Measurements from ENCODE around the gene TMEM131. TPM values are rescaled to one million over a fixed set of nuclear protein-coding genes. Genes with fewer than 3 reads are reported as not detected.

Gene TMEM131
- total RNA-seq, 6 experiments from 2014 or later: 39.2 to 49.5 (median 45.1) TPM

DNA sequence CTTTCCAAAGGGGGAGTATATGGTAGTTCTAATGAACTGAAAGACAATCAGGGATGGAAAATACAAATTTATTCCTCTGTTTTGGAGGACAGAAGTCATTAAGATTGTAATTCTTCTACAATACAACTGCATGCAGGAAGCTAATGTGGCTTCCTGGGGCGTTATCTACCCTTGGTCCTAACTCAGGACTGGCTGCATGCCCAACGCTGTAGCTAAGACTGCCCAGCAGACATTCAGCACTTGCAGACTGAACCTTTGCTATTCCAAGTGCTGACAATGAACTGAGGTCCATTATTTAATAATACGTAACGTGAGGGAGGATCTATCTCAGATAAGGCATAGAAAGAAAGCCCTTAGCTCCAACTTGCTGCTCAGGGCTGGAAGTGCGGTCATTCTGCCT is 229.2 kb downstream of the TMEM131 start:
- H3K27me3 Mint-ChIP-seq (ENCODE audit: insufficient read depth): no peaks in the 10 kb centered on the region; the same call in 1 of the 2 replicates
- no peaks in the 10 kb centered on the region for H3K9me3 Mint-ChIP-seq
- peaks cover 26% of the 10 kb centered on the region for H3K36me3 Mint-ChIP-seq (ENCODE audit: low read depth)
- H3K4me3 Mint-ChIP-seq: no peak overlapping the region
- TF ChIP-seq, protein P1, sequence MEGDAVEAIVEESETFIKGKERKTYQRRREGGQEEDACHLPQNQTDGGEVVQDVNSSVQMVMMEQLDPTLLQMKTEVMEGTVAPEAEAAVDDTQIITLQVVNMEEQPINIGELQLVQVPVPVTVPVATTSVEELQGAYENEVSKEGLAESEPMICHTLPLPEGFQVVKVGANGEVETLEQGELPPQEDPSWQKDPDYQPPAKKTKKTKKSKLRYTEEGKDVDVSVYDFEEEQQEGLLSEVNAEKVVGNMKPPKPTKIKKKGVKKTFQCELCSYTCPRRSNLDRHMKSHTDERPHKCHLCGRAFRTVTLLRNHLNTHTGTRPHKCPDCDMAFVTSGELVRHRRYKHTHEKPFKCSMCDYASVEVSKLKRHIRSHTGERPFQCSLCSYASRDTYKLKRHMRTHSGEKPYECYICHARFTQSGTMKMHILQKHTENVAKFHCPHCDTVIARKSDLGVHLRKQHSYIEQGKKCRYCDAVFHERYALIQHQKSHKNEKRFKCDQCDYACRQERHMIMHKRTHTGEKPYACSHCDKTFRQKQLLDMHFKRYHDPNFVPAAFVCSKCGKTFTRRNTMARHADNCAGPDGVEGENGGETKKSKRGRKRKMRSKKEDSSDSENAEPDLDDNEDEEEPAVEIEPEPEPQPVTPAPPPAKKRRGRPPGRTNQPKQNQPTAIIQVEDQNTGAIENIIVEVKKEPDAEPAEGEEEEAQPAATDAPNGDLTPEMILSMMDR (IDR thresholded peaks at IDR 0.05): no peak
- DNase-seq: no peak
- no peak overlapping the region for H3K27ac Mint-ChIP-seq
- peaks cover 10% of the 10 kb centered on the region; the same call in 1 of the 2 replicates for H3K4me1 Mint-ChIP-seq (ENCODE audit: low read depth)

DNA sequence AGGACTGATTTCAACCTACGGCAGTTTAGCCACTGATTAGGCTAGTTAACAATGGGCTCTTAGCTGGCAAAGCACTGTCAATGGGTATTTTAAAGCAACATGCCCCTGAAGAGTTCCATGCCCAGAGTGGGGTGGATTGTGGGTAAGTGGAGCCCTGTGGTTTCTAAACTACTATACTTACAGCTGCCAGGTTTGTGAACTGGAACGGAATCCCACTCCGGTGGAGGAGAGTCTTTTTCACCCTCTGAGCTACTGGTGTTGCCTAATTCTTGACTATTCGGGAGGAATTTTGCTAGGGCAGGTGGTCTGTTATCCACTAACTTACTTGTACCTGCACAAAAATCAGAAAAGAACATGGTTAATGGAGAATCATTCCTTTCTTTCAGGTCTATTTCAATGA is 229.8 kb downstream of the TMEM131 start:
- peaks cover 10% of the 10 kb centered on the region; the same call in 1 of the 2 replicates for H3K4me1 Mint-ChIP-seq (ENCODE audit: low read depth)
- no peak overlapping the region for H3K4me3 Mint-ChIP-seq
- DNase-seq: no peak
- H3K36me3 Mint-ChIP-seq (ENCODE audit: low read depth): peaks cover 29% of the 10 kb centered on the region
- no peaks in the 10 kb centered on the region for H3K9me3 Mint-ChIP-seq
- TF ChIP-seq, protein P1 (IDR thresholded peaks at IDR 0.05): no peak
- no peak overlapping the region for H3K27ac Mint-ChIP-seq
- no peaks in the 10 kb centered on the region; the same call in 1 of the 2 replicates for H3K27me3 Mint-ChIP-seq (ENCODE audit: insufficient read depth)

DNA sequence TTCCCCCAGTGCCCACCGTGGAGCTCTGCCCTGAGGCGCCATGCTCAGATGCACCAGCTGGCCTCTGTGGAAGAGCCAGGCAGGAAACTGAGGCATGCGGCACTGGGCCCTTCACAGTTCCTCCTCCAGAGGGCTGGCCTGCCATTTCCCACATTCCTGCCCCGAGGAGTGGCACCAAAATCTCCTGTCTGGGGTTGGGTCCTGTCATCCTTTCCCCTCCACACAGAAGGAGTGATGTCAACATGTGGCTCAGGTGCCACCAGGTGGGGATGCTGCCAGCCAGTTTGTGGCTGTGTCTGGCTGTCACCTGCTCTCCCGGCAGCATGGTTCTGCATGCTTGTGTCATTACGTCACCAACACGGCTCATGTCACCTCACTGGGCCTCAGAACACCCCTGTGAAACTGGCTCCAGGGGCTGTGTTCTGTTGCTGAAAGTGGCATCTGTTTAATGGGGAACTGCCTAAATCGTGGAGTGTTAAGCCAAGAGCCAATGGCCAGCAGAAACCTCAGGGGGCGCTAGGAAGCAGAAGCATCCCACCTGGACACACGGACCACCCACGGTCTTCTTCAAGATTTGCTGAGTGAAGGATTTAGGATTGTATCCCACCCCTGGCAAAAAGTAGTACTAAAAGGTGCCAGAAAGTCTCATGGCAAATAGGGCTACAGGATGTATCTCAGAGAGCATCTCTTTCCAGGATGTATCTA is 231.0 kb downstream of the TMEM131 start:
- no peak overlapping the region for H3K4me3 Mint-ChIP-seq
- H3K9me3 Mint-ChIP-seq: no peaks in the 10 kb centered on the region
- peaks cover 10% of the 10 kb centered on the region; the same call in 1 of the 2 replicates for H3K4me1 Mint-ChIP-seq (ENCODE audit: low read depth)
- TF ChIP-seq, protein P1 (IDR thresholded peaks at IDR 0.05): no peak
- DNase-seq: no peak
- no peak overlapping the region for H3K27ac Mint-ChIP-seq
- H3K27me3 Mint-ChIP-seq (ENCODE audit: insufficient read depth): no peaks in the 10 kb centered on the region; the same call in 1 of the 2 replicates
- H3K36me3 Mint-ChIP-seq (ENCODE audit: low read depth): peaks cover 40% of the 10 kb centered on the region

DNA sequence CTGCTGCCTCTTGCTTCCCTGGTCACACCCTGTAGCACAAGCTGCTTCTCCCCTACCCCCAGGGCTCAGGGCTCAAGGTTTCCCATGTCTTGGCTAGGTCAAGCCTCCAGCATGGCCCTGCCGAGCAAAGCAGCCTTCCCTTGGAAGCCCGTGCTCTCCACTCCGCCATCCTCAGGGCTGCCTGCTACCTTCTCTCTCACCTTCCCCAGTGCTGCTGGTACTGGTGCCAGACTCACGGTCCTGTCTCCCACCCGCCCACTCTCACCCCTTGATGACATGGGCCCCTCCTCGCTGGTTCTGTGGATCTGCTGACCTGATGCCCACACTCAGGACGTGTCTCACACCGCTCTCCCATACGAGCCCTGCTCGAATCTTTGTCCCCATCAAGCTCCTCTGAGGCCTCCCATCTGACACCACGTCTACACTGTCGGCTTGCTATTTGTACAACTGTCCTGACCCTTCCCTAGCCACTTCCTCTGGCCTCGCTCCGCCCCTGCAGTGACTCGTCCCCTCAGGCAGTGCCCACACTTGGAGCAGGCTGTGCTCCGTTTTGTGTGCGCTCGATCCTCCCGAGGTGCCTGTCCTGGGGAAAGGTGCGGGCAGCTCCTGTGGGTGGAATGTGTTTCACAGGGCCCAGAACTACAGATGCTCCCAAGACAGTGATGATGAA is 232.4 kb downstream of the TMEM131 start:
- no peak for DNase-seq
- Mint-ChIP-seq H3K27ac (peak overlapping the region; percentile 17; the same call in 1 of the 2 replicates), H3K9me3 (no peaks in the 10 kb centered on the region), H3K27me3 (ENCODE audit: insufficient read depth) (no peaks in the 10 kb centered on the region; the same call in 1 of the 2 replicates), H3K4me3 (no peak overlapping the region; the same call in 1 of the 2 replicates), H3K4me1 (ENCODE audit: low read depth) (peaks cover 10% of the 10 kb centered on the region; the same call in 1 of the 2 replicates), H3K36me3 (ENCODE audit: low read depth) (peaks cover 40% of the 10 kb centered on the region)
- TF ChIP-seq, protein P1 (IDR thresholded peaks at IDR 0.05): no peak

DNA sequence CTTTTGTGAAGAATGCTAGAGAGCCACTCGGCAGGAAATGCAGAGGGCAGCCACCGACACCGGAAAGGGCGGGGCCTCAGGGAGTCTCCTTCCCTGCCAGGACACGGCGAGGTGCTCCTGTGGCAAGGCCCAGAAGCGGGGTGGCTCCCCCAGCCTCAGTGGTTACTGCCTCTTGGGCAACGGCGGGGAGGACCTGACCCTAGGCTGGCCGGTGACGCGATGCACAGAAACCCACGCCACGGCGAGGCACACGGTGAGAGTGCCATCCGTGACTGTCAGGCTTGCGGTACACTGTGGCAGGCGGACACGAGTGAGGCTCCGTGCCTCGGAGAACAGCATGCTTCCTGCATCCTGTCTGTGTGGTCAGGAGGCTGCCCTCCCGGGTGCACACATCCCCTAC is 234.6 kb downstream of the TMEM131 start:
- no peak overlapping the region for H3K4me3 Mint-ChIP-seq
- TF ChIP-seq, protein P1 (IDR thresholded peaks at IDR 0.05): no peak
- H3K4me1 Mint-ChIP-seq (ENCODE audit: low read depth): peaks cover 10% of the 10 kb centered on the region; the same call in 1 of the 2 replicates
- peaks cover 43% of the 10 kb centered on the region for H3K36me3 Mint-ChIP-seq (ENCODE audit: low read depth)
- no peak for DNase-seq
- H3K27ac Mint-ChIP-seq: no peak overlapping the region
- H3K27me3 Mint-ChIP-seq (ENCODE audit: insufficient read depth): no peaks in the 10 kb centered on the region; the same call in 1 of the 2 replicates
- H3K9me3 Mint-ChIP-seq: no peaks in the 10 kb centered on the region
